HTERT RPE-1 (cell line): ENCODE data around the gene PLEKHG4B.
"Not testable (repeated sequence)": the region's sequence is repeated elsewhere in the genome, so short reads cannot be mapped to it uniquely, and the experiment has no call there.

ENCODE experiments used
- in situ Hi-C: fragments of 300-500 bp; cut with MboI; formaldehyde crosslinking; loops from 4 replicates; pipeline ENCODE4 v1.14.3; 2020; ENCODE audit warnings: low sequenced_read_pairs

The PLEKHG4B gene

GRCh38 chr5:218457-219291 lies 126.7 kb downstream of the PLEKHG4B start:
- in situ Hi-C loops, result no loop called here

DNA sequence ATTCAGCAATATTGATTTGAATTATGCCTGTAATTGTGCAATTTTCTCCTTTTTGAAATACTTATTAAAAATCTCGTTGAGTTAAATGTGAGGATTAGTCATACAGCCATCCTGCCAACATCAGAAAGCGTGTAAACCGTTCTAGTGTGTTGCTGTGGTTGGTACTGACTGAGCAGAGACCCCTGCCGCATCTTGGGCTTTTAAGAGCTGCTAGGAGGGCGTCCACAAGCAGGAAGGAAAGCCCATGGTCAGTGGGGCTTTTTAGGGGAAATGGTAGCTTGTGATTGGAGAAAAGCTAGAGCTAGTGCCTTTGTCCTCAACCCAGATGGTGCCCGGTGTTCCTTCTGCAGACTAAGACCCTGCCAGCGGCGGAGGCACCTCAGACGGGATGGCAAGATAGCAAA lies 127.5 kb downstream of the PLEKHG4B start:
- in situ Hi-C loops, result no loop called here

DNA sequence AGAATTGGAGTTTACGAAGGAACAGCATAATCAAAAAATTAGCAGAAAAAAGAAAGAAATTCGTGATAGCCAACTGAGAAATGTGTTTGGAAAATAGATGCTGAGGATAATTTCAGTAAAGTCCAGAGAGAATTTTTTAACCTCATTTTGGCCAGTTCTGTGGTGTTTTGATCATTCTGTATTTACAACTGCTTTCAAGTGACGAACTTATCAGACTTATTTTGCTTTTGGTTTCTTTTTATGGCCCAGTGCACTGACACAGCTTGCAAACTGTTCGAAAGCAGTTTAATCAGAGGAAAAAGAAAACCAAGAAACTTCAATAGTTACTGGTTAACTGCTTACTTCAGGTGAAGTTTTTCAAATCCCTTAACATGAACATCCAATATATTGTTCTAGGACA lies 128.0 kb downstream of the PLEKHG4B start:
- in situ Hi-C loops, result no loop called here

- in situ Hi-C loops, result not testable (repeated sequence)
Measured at GRCh38 chr5:222951-223715, 131.2 kb downstream of the PLEKHG4B start.

GRCh38 chr5:223791-224190 lies 131.8 kb downstream of the PLEKHG4B start:
- in situ Hi-C loops, result no loop called here

DNA sequence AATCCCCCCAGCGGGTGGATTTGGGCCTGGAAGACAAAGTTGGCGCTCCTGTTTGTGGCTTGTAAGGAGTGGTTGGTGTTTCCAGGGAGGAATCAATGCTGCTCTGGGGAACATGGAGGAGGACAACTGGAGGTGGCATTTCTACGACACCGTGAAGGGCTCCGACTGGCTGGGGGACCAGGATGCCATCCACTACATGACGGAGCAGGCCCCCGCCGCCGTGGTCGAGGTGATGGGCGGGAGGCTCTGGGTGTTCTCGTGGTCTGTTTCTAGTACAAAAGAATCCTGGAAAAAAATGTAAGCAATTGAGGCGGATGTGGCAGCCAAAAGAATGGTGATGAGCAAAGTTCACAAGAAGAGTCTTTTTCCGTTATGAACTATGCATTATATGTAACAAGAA lies 133.4 kb downstream of the PLEKHG4B start:
- in situ Hi-C loops, result no loop called here

DNA sequence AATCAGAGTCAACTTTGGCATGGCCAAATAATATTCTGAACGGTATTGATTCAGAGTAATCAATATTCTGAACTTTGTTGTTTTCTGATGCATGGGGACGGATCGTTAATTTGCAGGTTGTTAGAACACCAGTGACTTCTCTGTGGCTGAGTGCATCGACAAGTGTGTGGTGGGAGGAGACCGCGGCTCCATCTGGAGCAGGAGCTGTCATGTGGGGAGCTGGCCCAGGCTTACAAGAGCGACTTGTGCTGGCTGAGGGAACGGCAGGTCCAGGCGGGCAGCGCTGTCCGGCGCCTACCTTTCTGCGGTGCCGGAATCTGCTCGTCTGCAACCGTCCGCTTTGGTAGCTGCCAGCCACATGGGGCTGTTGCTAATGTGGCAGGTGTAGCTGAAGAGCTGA lies 135.4 kb downstream of the PLEKHG4B start:
- in situ Hi-C loops, result not testable (repeated sequence)

DNA sequence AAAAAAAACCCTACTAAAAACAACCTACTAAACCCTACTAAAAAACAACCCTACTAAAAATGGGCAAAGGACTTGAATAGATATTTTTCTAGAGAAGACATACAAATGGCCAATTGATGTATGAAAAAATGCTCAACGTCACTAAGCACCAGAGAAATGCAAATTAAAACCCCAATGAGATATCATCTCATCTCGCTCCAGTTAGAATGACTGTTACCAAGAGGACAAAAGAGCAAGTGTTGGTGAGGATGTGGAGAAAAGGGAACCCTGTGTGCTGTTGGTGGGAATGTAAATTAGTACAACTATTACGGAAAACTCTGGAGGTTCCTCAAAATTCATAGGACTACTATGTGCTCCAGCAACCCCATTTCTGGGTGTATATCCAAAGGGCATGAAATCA lies 136.9 kb downstream of the PLEKHG4B start:
- in situ Hi-C loops, result no loop called here

DNA sequence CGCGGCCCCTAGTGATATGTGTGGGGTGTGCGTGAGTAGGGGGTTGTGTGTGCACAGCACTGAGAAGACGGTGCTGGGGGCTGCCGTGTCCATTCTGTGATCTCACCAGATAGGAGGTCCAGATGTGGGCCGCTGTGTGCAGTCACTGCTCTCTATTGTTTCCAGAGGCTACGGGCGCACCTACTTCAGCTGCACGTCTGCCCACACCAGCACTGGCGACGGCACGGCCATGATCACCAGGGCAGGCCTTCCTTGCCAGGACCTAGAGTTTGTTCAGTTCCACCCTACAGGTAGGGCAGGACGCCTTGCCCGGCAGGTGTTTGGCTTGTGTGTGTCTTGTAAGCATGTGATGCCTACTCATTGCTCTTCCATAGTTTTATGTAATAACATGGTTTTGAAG lies 138.7 kb downstream of the PLEKHG4B start:
- in situ Hi-C loops, result no loop called here

DNA sequence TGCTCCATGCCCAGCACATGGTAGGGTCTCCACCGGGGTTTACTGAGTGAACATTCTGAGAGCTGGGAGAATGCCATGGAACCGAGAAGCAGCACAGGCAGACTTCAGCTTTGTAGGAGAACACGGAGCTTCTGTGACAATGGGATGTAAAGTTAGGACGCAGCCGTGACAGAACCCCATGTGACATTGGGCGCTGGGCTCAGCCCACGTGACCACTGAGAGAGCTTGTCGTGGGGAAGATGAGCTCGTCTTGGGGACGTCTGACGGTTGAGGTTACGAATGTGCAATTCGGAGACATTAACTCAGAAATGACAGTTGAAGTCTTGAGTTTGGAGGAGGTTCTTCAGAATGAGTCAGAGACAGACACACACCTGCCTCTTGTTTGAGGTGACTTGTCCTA lies 139.7 kb downstream of the PLEKHG4B start:
- in situ Hi-C loops, result no loop called here

DNA sequence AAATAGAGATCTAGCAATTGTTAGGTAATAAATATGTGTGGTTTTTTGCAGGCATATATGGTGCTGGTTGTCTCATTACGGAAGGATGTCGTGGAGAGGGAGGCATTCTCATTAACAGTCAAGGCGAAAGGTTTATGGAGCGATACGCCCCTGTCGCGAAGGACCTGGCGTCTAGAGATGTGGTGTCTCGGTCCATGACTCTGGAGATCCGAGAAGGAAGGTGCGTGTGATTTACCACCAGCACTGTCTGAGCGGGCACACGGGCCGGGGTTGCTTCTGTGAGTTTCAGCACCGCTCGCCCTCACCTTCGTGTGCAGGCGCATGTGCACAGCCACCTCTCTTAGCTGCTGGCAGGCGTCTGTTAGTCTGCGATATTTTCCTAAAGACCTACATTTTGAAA lies 141.5 kb downstream of the PLEKHG4B start:
- in situ Hi-C loops, result not testable (repeated sequence)

- in situ Hi-C loops, result no loop called here
Measured at GRCh38 chr5:234450-234849, 142.5 kb downstream of the PLEKHG4B start.

DNA sequence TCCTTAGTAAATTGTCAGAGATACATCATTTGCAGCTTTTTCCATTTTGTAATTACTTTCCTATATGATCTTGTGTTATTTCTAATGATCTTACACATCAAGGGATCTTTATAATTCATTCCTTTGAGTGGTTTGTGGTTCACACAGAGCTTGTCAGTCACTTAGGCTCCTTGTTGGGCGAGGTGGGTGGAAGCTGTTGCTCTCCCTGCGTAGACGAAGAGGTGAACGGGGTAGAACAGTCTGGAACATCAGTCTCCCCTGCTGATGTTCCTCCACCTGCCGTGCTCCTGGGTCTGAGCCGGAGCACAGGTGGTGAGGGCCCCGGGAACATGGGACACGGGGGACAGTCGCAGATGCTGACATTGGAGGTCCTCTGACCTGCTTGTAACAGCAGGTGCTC lies 143.6 kb downstream of the PLEKHG4B start:
- in situ Hi-C loops, result not testable (repeated sequence)

- in situ Hi-C loops, result not testable (repeated sequence)
Measured at GRCh38 chr5:237931-238330, 146.0 kb downstream of the PLEKHG4B start.
